ENCODE data around the gene PUS1. TPM values are rescaled to one million over a fixed set of nuclear protein-coding genes. Genes with fewer than 3 reads are reported as not detected.

The PUS1 gene
- total and polyA plus RNA-seq, 2 of the 8 experiments (the other 6 are each of a cell fraction or from before 2014, with no cell fraction given): 48.1 to 81.2 TPM

DNA sequence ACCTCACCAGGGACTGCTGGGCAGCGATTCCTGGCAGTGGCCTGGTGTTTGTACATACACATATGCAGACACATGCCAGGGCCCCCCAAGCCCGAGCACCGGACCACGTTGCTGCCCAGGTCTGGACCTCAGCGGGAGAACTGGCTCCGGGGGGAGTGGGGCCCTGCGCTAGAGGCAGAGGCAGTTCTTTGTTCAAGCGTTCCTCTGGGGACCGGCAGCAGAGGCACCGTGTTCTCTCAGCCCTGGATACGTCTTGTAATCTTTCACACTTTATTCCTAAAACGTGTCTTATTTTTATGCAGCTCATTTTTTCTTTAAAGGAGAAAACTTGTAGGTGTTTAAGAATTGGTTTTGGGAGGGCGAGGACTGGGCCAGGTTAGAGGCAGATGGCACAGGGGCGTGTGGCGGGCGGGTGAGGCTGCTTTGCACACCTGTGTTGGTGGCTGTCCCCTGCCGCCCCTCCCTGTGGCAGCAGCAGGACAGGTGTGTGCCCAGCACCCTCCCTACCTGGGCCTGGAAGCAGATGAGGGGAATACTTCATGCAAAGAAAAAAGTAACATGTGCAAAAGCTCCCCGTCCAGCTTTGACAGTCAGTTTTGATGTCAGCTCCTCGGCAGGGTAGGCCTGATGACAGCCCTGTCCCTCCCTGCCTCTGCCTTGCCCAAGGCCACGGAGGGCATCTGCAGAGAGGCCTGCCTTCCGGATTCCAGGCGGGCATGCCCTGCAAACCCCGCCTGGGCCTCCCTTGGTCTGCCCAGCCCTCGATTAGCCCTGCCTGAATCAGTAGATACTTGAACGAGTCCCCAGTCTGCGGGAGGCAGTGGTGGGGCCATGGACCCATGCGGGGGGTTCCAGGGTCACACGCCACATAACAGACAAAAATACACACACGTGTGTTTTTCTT lies 7.0 kb upstream of the PUS1 start:
- ChIA-PET POLR2A (ENCODE audit: partially characterized antibody) (interaction anchor here (1.0 to 4.8 kb wide), 4 partner anchors 6 to 23 kb away, joined by 3 to 33 read pairs (median 16); partner anchors contain the start of gene PUS1), CTCF (ENCODE audit: partially characterized antibody) (interaction anchor here (1.0 kb wide), 1 partner anchor 790 kb away, joined by 3 read pairs; no protein-coding TSS in a partner anchor)
- no peak overlapping the region for H4K5ac ChIP-seq (ENCODE audit: insufficient read length, low read depth, low read length)
- H3K4me3 ChIP-seq (ENCODE audit: extremely low read depth in 1 of 4, insufficient read depth in 2 of 4, low read depth in 3 of 4, low read length in 4 of 4): no peak overlapping the region
- no peak overlapping the region for H4K91ac ChIP-seq (replicated peaks; ENCODE audit: insufficient read length, low read length)
- H3K14ac ChIP-seq (ENCODE audit: insufficient read length): no peak overlapping the region
- no peak overlapping the region for H3K4me2 ChIP-seq (ENCODE audit: insufficient read depth in 1 of 2, low read depth in 2 of 2, low read length in 2 of 2)
- H4K8ac ChIP-seq (ENCODE audit: extremely low read depth, insufficient read depth, low read length): peak overlapping the region; percentile 35; the same call in 1 of the 2 replicates
- DNase-seq (ENCODE audit: low read depth in 1 of 2, low spot score in 2 of 2): no peak
- no peak overlapping the region; the same call in 1 of the 2 replicates for H2BK5ac ChIP-seq (ENCODE audit: low read depth, low read length)
- H2BK20ac ChIP-seq (ENCODE audit: low read length): no peak overlapping the region
- no peak for FAIRE-seq
- H3K56ac ChIP-seq (replicated peaks; ENCODE audit: insufficient read length, low read depth, low read length): no peak overlapping the region
- H3K36me3 ChIP-seq (ENCODE audit: control insufficient read depth in 2 of 4, insufficient read depth in 4 of 4, low read length in 3 of 4): peaks cover 4 to 27% (median 10%) of the 10 kb centered on the region in 4 experiments; a peak in 6 of 8 replicates
- H3K79me1 ChIP-seq (ENCODE audit: low read depth, low read length): no peaks in the 10 kb centered on the region
- H2AFZ ChIP-seq (ENCODE audit: low read length): no peak overlapping the region
- no peak overlapping the region for H2AK5ac ChIP-seq (ENCODE audit: low read depth, low read length)
- H4K20me1 ChIP-seq (replicated peaks in 1 of 2; ENCODE audit: control insufficient read depth in 1 of 2, insufficient read depth in 2 of 2, low read length in 2 of 2): peaks cover 0 to 11% of the 10 kb centered on the region in 2 experiments
- no peak overlapping the region for H2BK15ac ChIP-seq (ENCODE audit: low read length)
- H3K23me2 ChIP-seq (ENCODE audit: low read depth, low read length): peaks cover 4% of the 10 kb centered on the region; the same call in 1 of the 2 replicates
- no peak overlapping the region for H3K9ac ChIP-seq (replicated peaks in 1 of 4; ENCODE audit: extremely low read depth in 1 of 4, low read depth in 3 of 4, low read length in 3 of 4)
- H3K4ac ChIP-seq (replicated peaks; ENCODE audit: insufficient read length, low read depth, low read length): no peak overlapping the region
- 88% methylated on average over 29 of the region's 29 CpGs; no CpG with 5 or more reads in 1 of the 2 experiments for WGBS, 2 experiments (ENCODE audit: extremely low coverage in 1 of 2, insufficient coverage in 1 of 2, insufficient read length in 1 of 2, insufficient replicate concordance in 2 of 2, low coverage in 1 of 2, low lambda C conversion rate in 2 of 2, missing lambda C conversion rate in 1 of 2)
- H3K9me3 ChIP-seq (ENCODE audit: insufficient read depth in 2 of 2, low read depth in 1 of 2, low read length in 1 of 2): no peaks in the 10 kb centered on the region
- no peak overlapping the region for H2BK12ac ChIP-seq (ENCODE audit: low read depth, low read length)
- H3K23ac ChIP-seq (ENCODE audit: insufficient read length): no peak overlapping the region
- H2BK120ac ChIP-seq (replicated peaks; ENCODE audit: low read depth, low read length): no peak overlapping the region
- no peaks in the 10 kb centered on the region for H3K27me3 ChIP-seq (replicated peaks in 1 of 4; ENCODE audit: control insufficient read depth in 3 of 4, extremely low read depth in 1 of 4, insufficient read depth in 3 of 4, low read length in 3 of 4)
- no peak overlapping the region for H3K27ac ChIP-seq (ENCODE audit: low read depth, low read length)
- no peaks in the 10 kb centered on the region for H3K79me2 ChIP-seq (ENCODE audit: control insufficient read depth in 1 of 2, insufficient read depth in 2 of 2, low read length in 2 of 2)
- no peak overlapping the region for H3K18ac ChIP-seq (ENCODE audit: extremely low read depth, low read length)
- no peaks in the 10 kb centered on the region for H3K4me1 ChIP-seq (replicated peaks in 1 of 4; ENCODE audit: control insufficient read depth in 3 of 4, insufficient read depth in 4 of 4, low read length in 3 of 4)
- TF ChIP-seq KDM1A (IDR thresholded peaks at IDR 0.05; ENCODE audit: borderline replicate concordance, low read length): no peak
- no peak for TF ChIP-seq SP4 (IDR thresholded peaks at IDR 0.05; ENCODE audit: low read length)
- no peak for TF ChIP-seq EGR1 (IDR thresholded peaks at IDR 0.05; ENCODE audit: borderline replicate concordance, low read depth, low read length)
- TF ChIP-seq, protein P1, sequence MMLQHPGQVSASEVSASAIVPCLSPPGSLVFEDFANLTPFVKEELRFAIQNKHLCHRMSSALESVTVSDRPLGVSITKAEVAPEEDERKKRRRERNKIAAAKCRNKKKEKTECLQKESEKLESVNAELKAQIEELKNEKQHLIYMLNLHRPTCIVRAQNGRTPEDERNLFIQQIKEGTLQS (IDR thresholded peaks at IDR 0.05; ENCODE audit: insufficient read depth, low read depth, low read length): no peak
- TF ChIP-seq CREB1 (IDR thresholded peaks at IDR 0.05): no peak
- TF ChIP-seq BACH1 (IDR thresholded peaks at IDR 0.05; ENCODE audit: low read length): no peak
- TF ChIP-seq CEBPB (IDR thresholded peaks at IDR 0.05; ENCODE audit: low read depth, low read length): no peak
